ENCODE measurements around the gene RTN4RL1. TPM values are rescaled to one million over a fixed set of nuclear protein-coding genes. Genes with fewer than 3 reads are reported as not detected.

RTN4RL1 gene
- polyA plus RNA-seq, 4 donors, result 0.69 to 2.2 (median 1.8) TPM

- no peak for DNase-seq (ENCODE audit: low read depth in 4 of 4, low spot score in 2 of 4)
Measured at GRCh38 chr17:2049333-2050299, 24.5 kb upstream of the RTN4RL1 start.

GRCh38 chr17:2048805-2049204, 23.7 kb upstream of the RTN4RL1 start:
- DNase-seq (ENCODE audit: low read depth in 4 of 4, low spot score in 2 of 4), result no peak

- DNase-seq (ENCODE audit: low read depth in 4 of 4, low spot score in 2 of 4), result no peak
Measured at GRCh38 chr17:2047590-2047989, 22.5 kb upstream of the RTN4RL1 start.

- no peak for DNase-seq (ENCODE audit: low read depth in 4 of 4, low spot score in 2 of 4)
Measured at GRCh38 chr17:2044263-2044894, 19.2 kb upstream of the RTN4RL1 start.

- DNase-seq (ENCODE audit: low read depth in 4 of 4, low spot score in 2 of 4), result no peak
Measured at GRCh38 chr17:2043785-2044184, 18.7 kb upstream of the RTN4RL1 start.

GRCh38 chr17:2042933-2043332, 17.8 kb upstream of the RTN4RL1 start:
- no peak for DNase-seq (ENCODE audit: low read depth in 4 of 4, low spot score in 2 of 4)

GRCh38 chr17:2042390-2042847, 17.3 kb upstream of the RTN4RL1 start:
- DNase-seq (ENCODE audit: low read depth in 4 of 4, low spot score in 2 of 4), result no peak

GRCh38 chr17:2041561-2042389, 16.6 kb upstream of the RTN4RL1 start, which contains the start of gene OVCA2:
TSS of gene OVCA2 (plus strand) at chr17:2042022. CDS start at chr17:2042048, 26 bp downstream.
- peak; percentile 91 to 94 (median 92) for DNase-seq (ENCODE audit: low read depth in 4 of 4, low spot score in 2 of 4)

GRCh38 chr17:2040942-2041560, 15.9 kb upstream of the RTN4RL1 start:
- DNase-seq (ENCODE audit: low read depth in 4 of 4, low spot score in 2 of 4), result no peak

- DNase-seq (ENCODE audit: low read depth in 4 of 4, low spot score in 2 of 4), result no peak
Measured at GRCh38 chr17:2040219-2040827, 15.2 kb upstream of the RTN4RL1 start.

GRCh38 chr17:2037155-2037554, 12.0 kb upstream of the RTN4RL1 start:
- DNase-seq (ENCODE audit: low read depth in 4 of 4, low spot score in 2 of 4), result no peak

GRCh38 chr17:2035541-2036488, 10.7 kb upstream of the RTN4RL1 start:
- DNase-seq (ENCODE audit: low read depth in 4 of 4, low spot score in 2 of 4), result no peak

GRCh38 chr17:2034806-2035540, 9.8 kb upstream of the RTN4RL1 start:
- no peak for DNase-seq (ENCODE audit: low read depth in 4 of 4, low spot score in 2 of 4)

GRCh38 chr17:2034157-2034556, 9.0 kb upstream of the RTN4RL1 start:
- DNase-seq (ENCODE audit: low read depth in 4 of 4, low spot score in 2 of 4), result no peak

GRCh38 chr17:2033153-2033552, 8.0 kb upstream of the RTN4RL1 start:
- DNase-seq (ENCODE audit: low read depth in 4 of 4, low spot score in 2 of 4), result no peak

- no peak for DNase-seq (ENCODE audit: low read depth in 4 of 4, low spot score in 2 of 4)
Measured at GRCh38 chr17:2030779-2031163, 5.6 kb upstream of the RTN4RL1 start.

GRCh38 chr17:2029911-2030778, 5.0 kb upstream of the RTN4RL1 start, which contains the start of gene DPH1:
TSS of gene DPH1 (plus strand) at chr17:2030153. CDS start at chr17:2030170, 17 bp downstream.
- peak in 1 of 4 donors; percentile 76 for DNase-seq (ENCODE audit: low read depth in 4 of 4, low spot score in 2 of 4)
